KMS-11 (cell line): ENCODE results near the gene MTURN.
A peak's percentile ranks its signal among the peaks of the same experiment; 100 is the strongest.

Experiments
- H2AFZ ChIP-seq: fragments of 200-600 bp; sonication (generic); 2 replicates; pipeline ENCODE4 v1.6.1; 2016; ENCODE audit warnings: antibody characterized with exemption, mixed run types, low read depth
- H3K27ac ChIP-seq: fragments of 200-600 bp; sonication (generic); 2 replicates; pipeline ENCODE4 v1.6.1; 2016; ENCODE audit warnings: mild to moderate bottlenecking, mixed run types
- H3K27me3 ChIP-seq: fragments of 200-600 bp; sonication (generic); 2 replicates; pipeline ENCODE4 v1.6.1; 2017; ENCODE audit warnings: mild to moderate bottlenecking, low read depth, mixed run types, moderate library complexity; ENCODE audit not compliant: insufficient read depth
- H3K36me3 ChIP-seq: fragments of 200-600 bp; sonication (generic); 2 replicates; pipeline ENCODE4 v1.6.1; 2017; ENCODE audit warnings: mild to moderate bottlenecking, mixed run types; ENCODE audit not compliant: insufficient read depth
- H3K4me1 ChIP-seq: fragments of 200-600 bp; sonication (generic); 2 replicates; pipeline ENCODE4 v1.6.1; 2016; ENCODE audit warnings: mild to moderate bottlenecking, low read depth, mixed run types; ENCODE audit not compliant: poor library complexity, severe bottlenecking
- H3K4me2 ChIP-seq: fragments of 200-600 bp; sonication (generic); 2 replicates; pipeline ENCODE4 v1.7.0; 2016; ENCODE audit warnings: mild to moderate bottlenecking, mixed run types
- H3K4me3 ChIP-seq: fragments of 200-600 bp; sonication (generic); IDR thresholded peaks from 2 replicates; pipeline ENCODE4 v1.6.1; 2017; ENCODE audit warnings: low read depth, low read length, mixed read lengths; ENCODE audit not compliant: insufficient read depth
- H3K79me2 ChIP-seq: fragments of 200-600 bp; sonication (generic); 2 replicates; pipeline ENCODE4 v1.6.1; 2016; ENCODE audit warnings: low read depth, mixed run types; ENCODE audit not compliant: insufficient read depth
- H3K9ac ChIP-seq: fragments of 200-600 bp; sonication (generic); 2 replicates; pipeline ENCODE4 v1.6.1; 2016; ENCODE audit warnings: mild to moderate bottlenecking, mixed run types
- H4K20me1 ChIP-seq: fragments of 200-600 bp; sonication (generic); 2 replicates; pipeline ENCODE4 v1.6.1; 2016; ENCODE audit warnings: mild to moderate bottlenecking, mixed run types; ENCODE audit not compliant: insufficient read depth
- TF ChIP-seq, protein P1 (sequence below): fragments of 200-600 bp; sonication (generic); conservative IDR thresholded peaks from 2 replicates; pipeline ENCODE4 v1.6.1; 2017; ENCODE audit warnings: low read depth, mild to moderate bottlenecking, antibody characterized with exemption, low read length, moderate library complexity, mixed read lengths

MTURN gene

DNA sequence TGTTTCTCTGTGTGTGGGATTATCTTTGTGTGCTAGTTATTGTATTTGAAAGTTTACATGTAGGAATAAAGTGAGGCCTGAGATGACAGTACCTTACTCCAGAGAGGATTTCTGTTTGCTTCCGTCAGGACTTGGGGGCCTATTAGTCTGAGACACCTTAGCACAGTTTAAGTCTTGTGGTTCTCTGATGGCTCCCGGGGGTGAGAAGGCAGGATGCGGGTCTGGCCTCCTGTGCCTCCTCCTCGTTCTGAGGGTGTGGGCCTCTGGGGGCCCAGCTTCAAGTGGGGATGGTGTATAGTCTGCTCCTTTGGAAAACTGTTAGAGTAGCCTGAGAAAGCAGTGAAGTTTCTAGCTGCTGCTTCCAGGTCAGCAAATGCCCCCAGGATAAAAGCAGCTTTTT lies 12.4 kb downstream of the MTURN start:
- H3K27ac ChIP-seq = 0 out of 2 replicates have a peak overlapping the region, but pooled peaks have one; percentile 5
- TF ChIP-seq, protein P1, sequence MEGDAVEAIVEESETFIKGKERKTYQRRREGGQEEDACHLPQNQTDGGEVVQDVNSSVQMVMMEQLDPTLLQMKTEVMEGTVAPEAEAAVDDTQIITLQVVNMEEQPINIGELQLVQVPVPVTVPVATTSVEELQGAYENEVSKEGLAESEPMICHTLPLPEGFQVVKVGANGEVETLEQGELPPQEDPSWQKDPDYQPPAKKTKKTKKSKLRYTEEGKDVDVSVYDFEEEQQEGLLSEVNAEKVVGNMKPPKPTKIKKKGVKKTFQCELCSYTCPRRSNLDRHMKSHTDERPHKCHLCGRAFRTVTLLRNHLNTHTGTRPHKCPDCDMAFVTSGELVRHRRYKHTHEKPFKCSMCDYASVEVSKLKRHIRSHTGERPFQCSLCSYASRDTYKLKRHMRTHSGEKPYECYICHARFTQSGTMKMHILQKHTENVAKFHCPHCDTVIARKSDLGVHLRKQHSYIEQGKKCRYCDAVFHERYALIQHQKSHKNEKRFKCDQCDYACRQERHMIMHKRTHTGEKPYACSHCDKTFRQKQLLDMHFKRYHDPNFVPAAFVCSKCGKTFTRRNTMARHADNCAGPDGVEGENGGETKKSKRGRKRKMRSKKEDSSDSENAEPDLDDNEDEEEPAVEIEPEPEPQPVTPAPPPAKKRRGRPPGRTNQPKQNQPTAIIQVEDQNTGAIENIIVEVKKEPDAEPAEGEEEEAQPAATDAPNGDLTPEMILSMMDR = no peak
- H2AFZ ChIP-seq = no peak overlapping the region
- H3K4me3 ChIP-seq = no peak overlapping the region
- H3K36me3 ChIP-seq = no peaks in the 10 kb centered on the region
- no peaks in the 10 kb centered on the region; the same call in 1 of the 2 replicates for H3K79me2 ChIP-seq
- no peak overlapping the region for H3K9ac ChIP-seq
- no peaks in the 10 kb centered on the region for H3K27me3 ChIP-seq
- H3K4me2 ChIP-seq = peak overlapping the region; percentile 22; the same call in 1 of the 2 replicates
- no peaks in the 10 kb centered on the region for H4K20me1 ChIP-seq
- peaks cover 58% of the 10 kb centered on the region for H3K4me1 ChIP-seq

DNA sequence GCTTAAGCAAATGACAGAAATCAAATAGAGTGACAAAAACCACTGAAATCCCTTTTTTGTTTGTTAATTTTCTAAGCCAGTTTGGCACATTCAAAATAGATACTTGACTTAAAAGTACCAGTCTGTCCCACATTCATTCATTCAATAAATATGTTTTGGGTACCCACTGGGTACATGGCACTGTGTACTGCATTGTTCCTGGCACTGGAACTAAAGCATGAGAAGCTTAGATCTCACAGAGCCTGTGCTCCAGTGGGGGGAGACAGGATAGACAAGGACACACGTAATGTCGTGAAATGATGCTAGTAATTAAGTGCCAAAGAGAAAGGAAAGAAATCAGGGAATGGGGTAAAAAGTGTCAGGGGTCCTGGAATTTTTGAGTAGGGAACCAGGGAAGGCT lies 13.0 kb downstream of the MTURN start:
- Histone ChIP-seq H3K9ac (no peak overlapping the region), H3K79me2 (no peaks in the 10 kb centered on the region; the same call in 1 of the 2 replicates), H3K27me3 (no peaks in the 10 kb centered on the region), H3K27ac (no peak overlapping the region), H4K20me1 (no peaks in the 10 kb centered on the region), H3K4me1 (peaks cover 52% of the 10 kb centered on the region), H3K4me3 (no peak overlapping the region), H3K36me3 (no peaks in the 10 kb centered on the region), H3K4me2 (peak overlapping the region; percentile 22; the same call in 1 of the 2 replicates), H2AFZ (no peak overlapping the region)
- TF ChIP-seq, protein P1 = no peak

DNA sequence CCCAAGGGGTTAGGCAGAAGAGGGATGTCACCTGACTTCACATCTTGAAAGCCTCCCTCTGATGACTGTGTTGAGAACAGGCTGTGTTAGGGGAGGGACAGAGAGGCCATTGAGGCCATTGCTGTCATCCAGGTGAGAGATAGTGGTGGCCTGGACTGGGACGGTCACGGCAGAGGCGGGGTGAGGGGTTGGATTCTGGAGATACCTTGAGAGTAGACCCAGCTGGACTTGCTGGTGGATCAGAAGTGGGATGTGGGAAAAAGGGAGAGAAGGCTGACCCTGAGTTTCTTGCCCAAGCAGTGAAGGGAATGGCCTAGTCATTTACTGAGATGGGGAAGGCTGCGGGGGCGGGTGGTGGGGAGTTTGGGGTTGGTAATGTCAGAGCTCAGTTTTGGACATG lies 13.6 kb downstream of the MTURN start:
- no peaks in the 10 kb centered on the region for H3K36me3 ChIP-seq
- no peak overlapping the region for H3K4me3 ChIP-seq
- peaks cover 46% of the 10 kb centered on the region for H3K4me1 ChIP-seq
- H3K9ac ChIP-seq = no peak overlapping the region
- no peaks in the 10 kb centered on the region for H3K27me3 ChIP-seq
- H2AFZ ChIP-seq = no peak overlapping the region
- H3K27ac ChIP-seq = no peak overlapping the region
- H3K4me2 ChIP-seq = no peak overlapping the region
- TF ChIP-seq, protein P1 = no peak
- H3K79me2 ChIP-seq = no peaks in the 10 kb centered on the region; the same call in 1 of the 2 replicates
- H4K20me1 ChIP-seq = no peaks in the 10 kb centered on the region

DNA sequence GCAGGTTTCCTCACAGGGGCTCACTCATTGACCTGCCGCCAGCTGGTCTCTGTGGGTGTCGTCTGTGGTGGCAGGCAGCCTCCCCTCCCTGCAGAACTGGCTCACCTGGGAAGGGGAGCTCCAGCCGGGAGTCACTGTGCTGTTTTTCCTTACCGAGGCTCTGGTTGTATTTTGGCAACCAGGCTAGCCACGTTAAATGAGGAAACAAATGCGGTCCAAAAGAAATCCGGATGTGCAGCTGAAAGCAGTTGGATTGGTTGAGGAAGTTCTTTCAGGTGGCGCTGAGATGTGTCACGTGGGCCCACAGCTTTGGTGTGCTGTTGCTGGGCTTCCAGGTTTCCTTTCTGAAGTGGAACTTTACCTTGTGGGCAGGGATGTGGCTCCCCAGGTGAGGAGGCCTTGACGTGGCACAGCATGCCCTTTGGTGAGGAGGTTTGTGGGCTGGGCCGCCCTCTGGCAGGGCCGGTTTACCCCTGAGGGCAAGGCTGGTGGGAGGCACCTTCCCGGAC lies 14.2 kb downstream of the MTURN start:
- Histone ChIP-seq H3K4me2 (no peak overlapping the region), H3K79me2 (no peaks in the 10 kb centered on the region; the same call in 1 of the 2 replicates), H4K20me1 (no peaks in the 10 kb centered on the region), H3K4me1 (peaks cover 40% of the 10 kb centered on the region), H2AFZ (no peak overlapping the region), H3K27ac (no peak overlapping the region), H3K27me3 (no peaks in the 10 kb centered on the region), H3K9ac (no peak overlapping the region), H3K4me3 (no peak overlapping the region), H3K36me3 (no peaks in the 10 kb centered on the region)
- TF ChIP-seq, protein P1 = no peak
